Kidney tubule cell (primary cell): Measurements from ENCODE around the gene RAB38.
A peak's percentile ranks its signal among the peaks of the same experiment; 100 is the strongest.

Source experiments
- DNase-seq: peaks from one replicate; pipeline ENCODE4 v3.0.0-alpha.2; 2018; ENCODE audit warnings: low spot score

Gene RAB38

GRCh38 chr11:88169881-88170280, 5.4 kb downstream of the RAB38 start:
- DNase-seq, result no peak

- DNase-seq, result no peak
Measured at GRCh38 chr11:88169471-88169870, 5.8 kb downstream of the RAB38 start.

- DNase-seq, result peak; percentile 29
Measured at GRCh38 chr11:88167853-88168252, 7.4 kb downstream of the RAB38 start.

GRCh38 chr11:88164806-88165585, 10.2 kb downstream of the RAB38 start:
- DNase-seq, result no peak

GRCh38 chr11:88164320-88164719, 10.9 kb downstream of the RAB38 start:
- DNase-seq, result no peak

GRCh38 chr11:88158081-88158480, 17.2 kb downstream of the RAB38 start:
- DNase-seq, result no peak

GRCh38 chr11:88157370-88157769, 17.9 kb downstream of the RAB38 start:
- no peak for DNase-seq

GRCh38 chr11:88152381-88152780, 22.9 kb downstream of the RAB38 start:
- DNase-seq, result peak; percentile 9

- no peak for DNase-seq
Measured at GRCh38 chr11:88151709-88152265, 23.5 kb downstream of the RAB38 start.

GRCh38 chr11:88146106-88146505, 29.1 kb downstream of the RAB38 start:
- peak; percentile 3 for DNase-seq

GRCh38 chr11:88139865-88140264, 35.4 kb downstream of the RAB38 start:
- DNase-seq, result no peak

- no peak for DNase-seq
Measured at GRCh38 chr11:88131764-88132470, 43.3 kb downstream of the RAB38 start.

GRCh38 chr11:88122956-88123355, 52.3 kb downstream of the RAB38 start:
- DNase-seq, result peak; percentile 52

- DNase-seq, result no peak
Measured at GRCh38 chr11:88119561-88119960, 55.7 kb downstream of the RAB38 start.

GRCh38 chr11:88117281-88117858, 57.9 kb downstream of the RAB38 start:
- DNase-seq, result no peak

GRCh38 chr11:88115828-88116755, 59.2 kb downstream of the RAB38 start:
- no peak for DNase-seq

GRCh38 chr11:88114486-88115045, 60.7 kb downstream of the RAB38 start:
- no peak for DNase-seq

GRCh38 chr11:88106666-88107065, 68.6 kb downstream of the RAB38 start:
- no peak for DNase-seq

- DNase-seq, result peak; percentile 33
Measured at GRCh38 chr11:88105951-88106350, 69.3 kb downstream of the RAB38 start.

- no peak for DNase-seq
Measured at GRCh38 chr11:88105526-88105925, 69.7 kb downstream of the RAB38 start.

GRCh38 chr11:88104408-88104807, 70.8 kb downstream of the RAB38 start:
- peak; percentile 96 for DNase-seq
